Central memory CD8-positive, alpha-beta T cell (primary cell): Measurements from ENCODE around the gene TIMM17A.
"Not testable (repeated sequence)": the region's sequence is repeated elsewhere in the genome, so short reads cannot be mapped to it uniquely, and the experiment has no call there.

Source experiments
- ATAC-seq: fragments of 150-1000 bp; cut with Tn5 transposase; replicated peaks from 2 replicates; pipeline ENCODE4 v1.10.0; 2022; ENCODE audit warnings: mild to moderate bottlenecking, moderate FRiP score, moderate number of reproducible peaks; ENCODE audit not compliant: poor library complexity, severe bottlenecking; ENCODE audit errors: extremely low read depth
- DNase-seq, 2 donors: peaks; one replicate each; pipeline ENCODE4 v3.0.0; 2021; ENCODE audit warnings: low spot score in 2 of 2
- H3K27ac Mint-ChIP-seq: one replicate; pipeline ENCODE4 v1.8.0; 2022; ENCODE audit warnings: low read depth, mild to moderate bottlenecking, moderate library complexity, mixed read lengths
- H3K27me3 Mint-ChIP-seq: one replicate; pipeline ENCODE4 v1.8.0; 2022; ENCODE audit warnings: mixed read lengths
- H3K36me3 Mint-ChIP-seq: one replicate; pipeline ENCODE4 v1.8.0; 2022; ENCODE audit warnings: mild to moderate bottlenecking, moderate library complexity, mixed read lengths; ENCODE audit not compliant: insufficient read depth
- H3K4me1 Mint-ChIP-seq: one replicate; pipeline ENCODE4 v1.8.0; 2022; ENCODE audit warnings: mixed read lengths
- H3K4me3 Mint-ChIP-seq: one replicate; pipeline ENCODE4 v1.8.0; 2022; ENCODE audit warnings: mild to moderate bottlenecking, moderate library complexity, mixed read lengths
- H3K9me3 Mint-ChIP-seq: one replicate; pipeline ENCODE4 v1.8.0; 2022; ENCODE audit warnings: mixed read lengths

TIMM17A gene

DNA sequence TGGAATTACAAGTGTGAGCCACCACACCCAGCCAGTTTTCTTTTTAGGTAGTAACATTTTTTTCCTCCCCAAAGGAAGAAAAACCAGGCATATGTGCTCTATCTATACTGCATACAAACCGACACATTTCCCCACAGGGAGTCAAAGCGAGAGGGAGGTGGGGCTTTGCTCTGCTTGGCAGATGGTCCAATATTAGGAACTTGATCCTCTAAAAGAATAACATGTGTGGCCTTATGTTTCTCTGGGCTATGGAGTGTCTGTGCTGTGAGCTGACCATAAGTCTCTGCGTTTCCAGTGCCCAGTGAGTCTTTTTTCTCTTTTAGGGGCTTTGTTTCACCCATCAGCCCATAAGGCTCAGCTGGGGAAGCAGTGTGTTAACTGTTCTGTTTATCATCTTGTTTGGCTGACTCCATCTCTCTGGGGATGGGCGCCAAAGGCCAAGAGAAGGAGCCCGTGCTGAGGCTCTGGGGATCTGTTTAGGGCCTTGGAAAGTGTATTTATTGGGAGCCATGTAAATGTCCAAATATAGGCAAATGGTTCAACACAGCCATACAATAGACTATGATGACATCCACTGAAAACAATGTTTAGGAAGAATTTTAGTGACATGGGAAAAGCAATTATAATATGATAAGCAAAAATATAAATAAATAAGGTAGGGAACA lies 29.2 kb upstream of the TIMM17A start:
- Mint-ChIP-seq H3K4me1 (no peaks in the 10 kb centered on the region), H3K4me3 (no peak overlapping the region), H3K9me3 (no peaks in the 10 kb centered on the region), H3K36me3 (no peaks in the 10 kb centered on the region), H3K27me3 (peaks cover 14% of the 10 kb centered on the region), H3K27ac (no peak overlapping the region)
- DNase-seq, result no peak
- no peak for ATAC-seq

GRCh38 chr1:201928266-201928665 lies 27.0 kb upstream of the TIMM17A start:
- H3K27ac Mint-ChIP-seq, result no peak overlapping the region
- H3K27me3 Mint-ChIP-seq, result peaks cover 10% of the 10 kb centered on the region
- no peak for ATAC-seq
- H3K4me3 Mint-ChIP-seq, result no peak overlapping the region
- no peaks in the 10 kb centered on the region for H3K36me3 Mint-ChIP-seq
- no peaks in the 10 kb centered on the region for H3K9me3 Mint-ChIP-seq
- DNase-seq, result no peak
- H3K4me1 Mint-ChIP-seq, result no peaks in the 10 kb centered on the region

DNA sequence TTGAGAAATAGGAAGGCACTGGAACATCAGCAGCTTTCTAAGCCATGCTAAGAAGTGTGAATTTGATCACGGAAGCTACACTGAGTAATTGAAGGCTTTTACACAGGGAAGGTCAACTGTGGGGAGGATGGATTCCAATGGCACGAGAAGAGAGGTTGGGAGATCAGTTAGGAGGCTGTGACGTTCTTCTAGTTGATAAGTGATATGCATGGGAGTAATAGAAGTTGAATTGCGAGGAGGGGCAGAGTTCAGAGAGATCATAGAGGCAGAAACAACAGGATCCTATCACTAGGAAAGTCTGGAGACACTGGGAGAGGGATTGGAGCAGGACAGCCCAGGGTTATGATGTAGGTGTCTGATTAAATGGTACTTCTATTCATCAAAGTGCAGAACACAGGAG lies 25.2 kb upstream of the TIMM17A start:
- H3K27ac Mint-ChIP-seq, result no peak overlapping the region
- H3K9me3 Mint-ChIP-seq, result no peaks in the 10 kb centered on the region
- no peaks in the 10 kb centered on the region for H3K4me1 Mint-ChIP-seq
- no peaks in the 10 kb centered on the region for H3K36me3 Mint-ChIP-seq
- no peaks in the 10 kb centered on the region for H3K27me3 Mint-ChIP-seq
- H3K4me3 Mint-ChIP-seq, result no peak overlapping the region
- DNase-seq (no peak), ATAC-seq (no peak)

- no peak for ATAC-seq
- Mint-ChIP-seq H3K9me3 (no peaks in the 10 kb centered on the region), H3K27me3 (no peaks in the 10 kb centered on the region), H3K4me1 (no peaks in the 10 kb centered on the region), H3K36me3 (no peaks in the 10 kb centered on the region), H3K4me3 (no peak overlapping the region), H3K27ac (no peak overlapping the region)
- no peak for DNase-seq
Measured at GRCh38 chr1:201930803-201931202, 24.5 kb upstream of the TIMM17A start.

DNA sequence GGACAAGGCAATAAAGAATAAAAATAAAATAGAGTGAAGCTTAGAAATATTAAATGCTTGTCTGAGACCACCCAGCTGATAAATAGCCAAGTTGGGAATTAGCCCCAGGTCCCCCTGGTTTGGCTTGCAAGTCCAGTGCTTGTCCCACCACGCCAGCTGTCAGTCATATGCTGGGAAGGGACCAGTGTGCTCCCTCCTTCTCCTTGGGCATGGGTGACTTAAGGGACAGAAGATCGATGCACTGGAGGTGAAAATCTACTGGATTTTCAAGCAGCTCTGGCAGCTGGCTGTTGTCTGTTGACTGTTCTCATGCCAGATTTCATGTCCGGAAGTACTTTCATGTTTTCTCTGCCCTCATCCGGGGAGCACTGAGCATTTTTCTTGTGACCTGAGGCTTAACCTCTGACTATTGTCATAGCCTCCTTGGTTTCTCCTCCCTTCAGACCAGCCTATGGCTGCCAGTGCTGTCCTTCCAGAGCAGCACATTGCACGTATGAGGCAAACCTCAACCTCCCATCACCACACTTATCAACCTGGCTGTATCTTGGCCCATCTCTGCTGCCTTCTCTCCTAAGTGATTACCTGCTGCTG lies 21.4 kb upstream of the TIMM17A start:
- Mint-ChIP-seq H3K4me1 (no peaks in the 10 kb centered on the region), H3K27ac (no peak overlapping the region), H3K36me3 (no peaks in the 10 kb centered on the region), H3K9me3 (no peaks in the 10 kb centered on the region), H3K27me3 (no peaks in the 10 kb centered on the region), H3K4me3 (no peak overlapping the region)
- DNase-seq, result no peak
- no peak for ATAC-seq

GRCh38 chr1:201937624-201938213 lies 17.6 kb upstream of the TIMM17A start:
- Mint-ChIP-seq H3K36me3 (no peaks in the 10 kb centered on the region), H3K27ac (no peak overlapping the region), H3K4me1 (no peaks in the 10 kb centered on the region), H3K27me3 (peaks cover 16% of the 10 kb centered on the region), H3K4me3 (no peak overlapping the region), H3K9me3 (no peaks in the 10 kb centered on the region)
- ATAC-seq, result no peak
- no peak for DNase-seq

- ATAC-seq (no peak), DNase-seq (no peak)
- H3K36me3 Mint-ChIP-seq, result no peaks in the 10 kb centered on the region
- no peaks in the 10 kb centered on the region for H3K9me3 Mint-ChIP-seq
- H3K4me1 Mint-ChIP-seq, result no peaks in the 10 kb centered on the region
- H3K4me3 Mint-ChIP-seq, result no peak overlapping the region
- H3K27me3 Mint-ChIP-seq, result peaks cover 24% of the 10 kb centered on the region
- H3K27ac Mint-ChIP-seq, result no peak overlapping the region
Measured at GRCh38 chr1:201938440-201939035, 16.8 kb upstream of the TIMM17A start.

DNA sequence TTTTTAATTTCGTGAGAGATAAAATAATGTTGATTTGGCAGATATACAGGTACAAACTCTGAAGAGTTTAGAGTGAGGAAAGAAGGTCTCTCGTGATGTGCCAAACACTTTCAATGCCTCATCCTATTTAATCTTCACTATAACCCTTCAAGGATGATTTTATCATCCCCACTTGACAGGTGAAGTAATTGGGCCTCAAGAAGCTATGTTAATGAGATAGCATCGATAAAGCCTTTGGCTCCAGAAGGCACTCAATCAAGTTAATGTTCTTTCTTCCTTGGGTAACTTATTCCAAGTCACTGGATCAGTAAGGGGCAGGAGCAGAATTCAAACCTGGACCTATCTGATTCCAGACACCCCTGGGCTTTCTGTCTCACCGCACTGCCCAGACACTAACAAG lies 16.2 kb upstream of the TIMM17A start:
- H3K27me3 Mint-ChIP-seq, result peaks cover 30% of the 10 kb centered on the region
- no peaks in the 10 kb centered on the region for H3K9me3 Mint-ChIP-seq
- no peaks in the 10 kb centered on the region for H3K36me3 Mint-ChIP-seq
- no peaks in the 10 kb centered on the region for H3K4me1 Mint-ChIP-seq
- H3K27ac Mint-ChIP-seq, result no peak overlapping the region
- no peak for ATAC-seq
- DNase-seq, result no peak
- H3K4me3 Mint-ChIP-seq, result no peak overlapping the region

DNA sequence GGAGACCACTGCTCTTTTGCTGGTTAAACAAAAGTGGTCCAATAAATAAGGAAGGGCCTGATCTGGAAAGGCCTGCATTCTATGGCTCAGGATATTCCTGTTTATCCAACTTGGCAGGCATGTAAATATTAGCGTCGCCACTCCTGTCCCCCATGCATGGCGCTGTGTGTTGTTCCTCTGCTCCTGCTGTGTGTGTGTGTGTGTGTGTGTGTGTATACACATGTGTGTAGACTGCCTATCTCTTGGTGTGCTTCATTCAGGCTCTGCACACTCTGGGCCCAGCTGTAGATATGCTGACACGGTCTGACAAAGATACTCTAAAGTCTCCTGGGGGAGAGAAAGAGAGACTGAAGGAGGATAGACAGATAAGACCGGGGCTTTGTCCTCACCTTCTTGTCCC lies 15.7 kb upstream of the TIMM17A start:
- Mint-ChIP-seq H3K36me3 (no peaks in the 10 kb centered on the region), H3K4me1 (no peaks in the 10 kb centered on the region), H3K27me3 (peaks cover 35% of the 10 kb centered on the region), H3K4me3 (no peak overlapping the region), H3K9me3 (no peaks in the 10 kb centered on the region), H3K27ac (no peak overlapping the region)
- DNase-seq (no peak), ATAC-seq (no peak)

DNA sequence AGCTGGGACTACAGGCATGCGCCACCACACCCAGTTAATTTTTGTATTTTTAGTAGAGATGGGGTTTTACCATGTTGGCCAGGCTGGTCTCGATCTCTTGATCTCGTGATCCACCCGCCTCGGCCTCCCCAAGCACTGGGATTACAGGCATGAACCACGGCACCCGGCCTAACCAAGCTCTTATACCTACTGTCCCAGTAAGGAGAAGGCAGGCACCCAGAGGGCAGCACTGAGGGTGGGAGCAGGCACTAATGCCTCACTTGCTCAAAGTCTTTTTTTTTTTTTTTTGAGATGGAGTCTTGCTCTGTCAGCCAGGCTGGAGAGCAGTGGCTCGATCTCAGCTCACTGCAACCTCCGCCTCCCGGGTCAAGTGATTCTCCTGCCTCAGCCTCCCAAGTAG lies 15.0 kb upstream of the TIMM17A start:
- not testable (repeated sequence) for H3K4me3 Mint-ChIP-seq, DNase-seq, H3K4me1 Mint-ChIP-seq, H3K9me3 Mint-ChIP-seq, H3K27ac Mint-ChIP-seq, ATAC-seq, H3K36me3 Mint-ChIP-seq
- H3K27me3 Mint-ChIP-seq, result peaks cover 42% of the 10 kb centered on the region

DNA sequence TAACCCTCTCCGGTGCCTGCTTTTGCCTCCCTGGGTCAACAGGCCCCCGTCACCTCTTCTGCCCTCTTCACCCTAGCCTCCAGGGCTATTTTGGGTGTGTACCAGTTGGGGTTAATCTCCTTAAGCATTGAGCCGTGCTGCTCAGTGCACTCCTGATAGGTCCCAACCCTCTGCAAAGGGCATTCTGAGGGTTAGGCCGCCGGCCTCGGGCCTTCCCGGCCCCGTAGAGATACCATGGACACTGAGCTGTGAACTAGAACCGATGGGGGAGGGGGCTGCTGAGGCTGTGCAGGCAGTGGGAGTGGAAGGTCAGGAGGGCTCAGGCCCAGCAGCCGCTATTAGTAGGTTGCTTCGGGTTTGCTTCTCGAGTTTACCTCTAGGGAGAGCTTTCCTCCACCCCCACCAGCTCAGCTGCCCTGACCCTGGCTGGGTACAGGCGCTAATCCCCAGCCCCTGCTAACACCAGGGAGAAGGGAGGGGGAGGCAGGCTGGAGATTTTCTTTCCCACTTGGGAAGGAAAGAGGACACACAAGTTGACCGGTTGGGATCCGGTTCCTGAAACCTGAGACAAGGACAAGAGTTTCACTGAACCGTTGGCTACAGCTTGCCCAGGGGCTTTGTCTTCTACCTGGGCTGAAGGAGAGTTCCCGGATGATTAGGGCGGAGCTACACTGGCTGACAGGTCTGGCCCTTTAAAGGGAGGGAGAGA lies 13.7 kb upstream of the TIMM17A start:
- no peaks in the 10 kb centered on the region for H3K9me3 Mint-ChIP-seq
- no peak overlapping the region for H3K27ac Mint-ChIP-seq
- ATAC-seq (no peak), DNase-seq (no peak)
- H3K27me3 Mint-ChIP-seq, result peaks cover 55% of the 10 kb centered on the region
- peaks cover 7% of the 10 kb centered on the region for H3K4me1 Mint-ChIP-seq
- H3K36me3 Mint-ChIP-seq, result no peaks in the 10 kb centered on the region
- no peak overlapping the region for H3K4me3 Mint-ChIP-seq

DNA sequence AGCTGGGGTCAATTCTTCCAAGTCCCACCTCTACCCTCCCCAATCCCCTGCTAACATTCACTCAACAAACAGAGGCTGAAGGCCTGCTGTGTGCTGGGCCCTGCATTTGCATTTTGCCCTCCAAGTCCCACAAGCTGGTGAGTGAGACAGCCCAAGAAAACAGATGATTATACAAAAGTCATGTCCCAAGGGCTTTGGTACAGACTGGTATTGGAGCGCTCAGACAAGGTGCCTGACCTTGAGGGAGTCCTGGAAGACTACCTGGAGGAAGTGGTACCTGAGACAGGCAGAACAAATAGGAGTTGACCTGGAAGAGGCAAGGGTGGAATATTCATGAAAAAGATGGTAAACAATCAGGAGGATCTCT lies 13.2 kb upstream of the TIMM17A start:
- H3K27me3 Mint-ChIP-seq, result peaks cover 60% of the 10 kb centered on the region
- no peak overlapping the region for H3K4me3 Mint-ChIP-seq
- peaks cover 7% of the 10 kb centered on the region for H3K4me1 Mint-ChIP-seq
- ATAC-seq (no peak), DNase-seq (no peak)
- no peaks in the 10 kb centered on the region for H3K9me3 Mint-ChIP-seq
- no peaks in the 10 kb centered on the region for H3K36me3 Mint-ChIP-seq
- H3K27ac Mint-ChIP-seq, result no peak overlapping the region
